Measurements from ENCODE around the gene HDAC10. TPM values are rescaled to one million over a fixed set of nuclear protein-coding genes. Genes with fewer than 3 reads are reported as not detected.

The HDAC10 gene
- total RNA-seq, 1 donor from 2014 or later: 13.6 TPM

- H3K36me3 ChIP-seq: peaks cover 88% of the 10 kb centered on the region
- H3K4me1 ChIP-seq: peaks cover 22% of the 10 kb centered on the region
- H3K4me3 ChIP-seq: no peak overlapping the region
- H3K27me3 ChIP-seq (ENCODE audit: low read depth): no peaks in the 10 kb centered on the region
- no peak for TF ChIP-seq CTCF (IDR thresholded peaks at IDR 0.05; ENCODE audit: borderline replicate concordance)
- intact Hi-C loops (cut with micrococcal nuclease): no loop called here
- no peak for DNase-seq
- H3K9me3 ChIP-seq (replicated peaks): no peaks in the 10 kb centered on the region
- no peak overlapping the region for H3K27ac ChIP-seq (replicated peaks)
These were observed 28.6 kb downstream of the HDAC10 start for GRCh38 chr22:50222508-50222907.

- DNase-seq: no peak
- peaks cover 22% of the 10 kb centered on the region for H3K4me1 ChIP-seq
- no peak overlapping the region for H3K27ac ChIP-seq (replicated peaks)
- H3K36me3 ChIP-seq: peaks cover 88% of the 10 kb centered on the region
- intact Hi-C loops (cut with micrococcal nuclease): no loop called here
- H3K4me3 ChIP-seq: no peak overlapping the region
- no peaks in the 10 kb centered on the region for H3K27me3 ChIP-seq (ENCODE audit: low read depth)
- H3K9me3 ChIP-seq (replicated peaks): no peaks in the 10 kb centered on the region
- TF ChIP-seq CTCF (IDR thresholded peaks at IDR 0.05; ENCODE audit: borderline replicate concordance): no peak
These were observed 29.4 kb downstream of the HDAC10 start for GRCh38 chr22:50221410-50222300.

GRCh38 chr22:50220603-50221409, 30.3 kb downstream of the HDAC10 start:
- Histone ChIP-seq H3K4me1 (peaks cover 22% of the 10 kb centered on the region), H3K27me3 (ENCODE audit: low read depth) (no peaks in the 10 kb centered on the region), H3K9me3 (replicated peaks) (no peaks in the 10 kb centered on the region), H3K36me3 (peaks cover 89% of the 10 kb centered on the region), H3K27ac (replicated peaks) (no peak overlapping the region), H3K4me3 (no peak overlapping the region)
- intact Hi-C loops (cut with micrococcal nuclease): no loop called here
- TF ChIP-seq CTCF (IDR thresholded peaks at IDR 0.05; ENCODE audit: borderline replicate concordance): no peak
- DNase-seq: no peak

- no peak for DNase-seq
- no peak for TF ChIP-seq CTCF (IDR thresholded peaks at IDR 0.05; ENCODE audit: borderline replicate concordance)
- H3K36me3 ChIP-seq: peaks cover 84% of the 10 kb centered on the region
- no peak overlapping the region for H3K4me3 ChIP-seq
- intact Hi-C loops (cut with micrococcal nuclease): no loop called here
- peak overlapping the region; percentile 12 for H3K27ac ChIP-seq (replicated peaks)
- peaks cover 25% of the 10 kb centered on the region for H3K4me1 ChIP-seq
- no peaks in the 10 kb centered on the region for H3K9me3 ChIP-seq (replicated peaks)
- no peaks in the 10 kb centered on the region for H3K27me3 ChIP-seq (ENCODE audit: low read depth)
These were observed 31.1 kb downstream of the HDAC10 start for GRCh38 chr22:50219800-50220602.
